ENCODE results near the gene FAM170B. TPM values are rescaled to one million over a fixed set of nuclear protein-coding genes. Genes with fewer than 3 reads are reported as not detected.

FAM170B gene
- total and polyA plus RNA-seq, 9 of the 15 experiments (the other 6 are each of a cell fraction or from before 2014, with no cell fraction given), result 0.11 to 0.21 TPM; not detected in 7

- TF ChIP-seq ZNF584 (CRISPR knock-in tag; IDR thresholded peaks at IDR 0.05; ENCODE audit: low read depth), result no peak
Measured at GRCh38 chr10:49138361-49138891, 4.6 kb upstream of the FAM170B start (continued).

DNA sequence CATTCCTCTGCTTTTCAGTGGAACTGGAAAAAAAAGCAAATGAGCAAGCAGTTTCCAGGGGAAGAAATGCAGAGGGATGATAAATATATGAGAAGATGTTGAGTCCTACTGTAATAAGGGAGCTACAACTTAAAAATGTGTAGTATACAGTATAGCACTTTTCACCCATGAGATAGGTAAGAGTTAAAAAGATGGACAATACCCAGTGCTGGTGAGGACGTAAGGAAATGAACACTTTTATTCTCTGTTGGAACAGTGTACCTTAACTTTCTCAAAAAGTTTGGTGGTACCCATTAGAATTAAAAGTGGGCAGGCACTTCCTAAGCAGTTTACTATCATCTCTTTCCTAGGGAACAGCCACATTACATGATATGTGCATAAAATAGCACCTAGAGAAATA, 2.7 kb upstream of the FAM170B start:
- Histone ChIP-seq H3K4me1 (replicated peaks in 1 of 2; ENCODE audit: control insufficient read depth in 2 of 2, insufficient read depth in 2 of 2, low read length in 2 of 2) (peaks cover 6 to 7% of the 10 kb centered on the region in 2 experiments; a peak in 3 of 5 replicates), H3K79me2 (ENCODE audit: control insufficient read depth, insufficient read depth, low read length) (no peaks in the 10 kb centered on the region), H3K4me2 (ENCODE audit: insufficient read depth, low read length) (no peak overlapping the region), H3K4me3 (no peak overlapping the region), H3K27me3 (ENCODE audit: control insufficient read depth in 2 of 2, insufficient read depth in 2 of 2, low read length in 2 of 2) (peaks cover 0 to 7% of the 10 kb centered on the region in 2 experiments; a peak in 1 of 5 replicates), H3K27ac (ENCODE audit: extremely low read depth, low read depth, low read length) (no peak overlapping the region), H3K9ac (ENCODE audit: insufficient read depth in 1 of 2, low read depth in 2 of 2, low read length in 2 of 2) (no peak overlapping the region), H3K9me3 (replicated peaks; ENCODE audit: control insufficient read depth, insufficient read depth, low read depth, low read length) (peaks cover 5% of the 10 kb centered on the region; the same call in 1 of the 2 replicates), H3K9me1 (ENCODE audit: control insufficient read depth, insufficient read depth, low read length) (no peaks in the 10 kb centered on the region), H2AFZ (ENCODE audit: low read depth, low read length) (no peak overlapping the region), H3K36me3 (ENCODE audit: control insufficient read depth, insufficient read depth, low read length) (no peaks in the 10 kb centered on the region), H4K20me1 (replicated peaks; ENCODE audit: control insufficient read depth, insufficient read depth, low read length) (no peaks in the 10 kb centered on the region)
- DNase-seq (ENCODE audit: extremely low read depth in 1 of 4, low spot score in 3 of 4), result no peak
- FAIRE-seq, result no peak
- intact Hi-C loops (cut with micrococcal nuclease) (no loop called here), in situ Hi-C loops (cut with MboI) (no loop called here)
- BruUV-seq (replicated peaks), result no TSS peak
- POLR2A ChIA-PET, result no interaction called here
- 67% methylated on average over 1 of the region's 1 CpG for WGBS (ENCODE audit: insufficient coverage, low coverage, missing lambda C conversion rate)
- no peak for ATAC-seq
- CTCF ChIA-PET (ENCODE audit: low intra/inter-chr PET ratio), result no interaction called here
- TF ChIP-seq, protein P1, sequence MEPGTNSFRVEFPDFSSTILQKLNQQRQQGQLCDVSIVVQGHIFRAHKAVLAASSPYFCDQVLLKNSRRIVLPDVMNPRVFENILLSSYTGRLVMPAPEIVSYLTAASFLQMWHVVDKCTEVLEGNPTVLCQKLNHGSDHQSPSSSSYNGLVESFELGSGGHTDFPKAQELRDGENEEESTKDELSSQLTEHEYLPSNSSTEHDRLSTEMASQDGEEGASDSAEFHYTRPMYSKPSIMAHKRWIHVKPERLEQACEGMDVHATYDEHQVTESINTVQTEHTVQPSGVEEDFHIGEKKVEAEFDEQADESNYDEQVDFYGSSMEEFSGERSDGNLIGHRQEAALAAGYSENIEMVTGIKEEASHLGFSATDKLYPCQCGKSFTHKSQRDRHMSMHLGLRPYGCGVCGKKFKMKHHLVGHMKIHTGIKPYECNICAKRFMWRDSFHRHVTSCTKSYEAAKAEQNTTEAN (CRISPR knock-in tag; IDR thresholded peaks at IDR 0.05), result no peak
- TF ChIP-seq C11orf30 (IDR thresholded peaks at IDR 0.05; ENCODE audit: low read depth) (no peak), MTA2 (IDR thresholded peaks at IDR 0.05; ENCODE audit: low read depth) (no peak), CLOCK (CRISPR knock-in tag; IDR thresholded peaks at IDR 0.05; ENCODE audit: borderline replicate concordance) (no peak), PTRF (tag; IDR thresholded peaks at IDR 0.05) (no peak), ZNF445 (CRISPR knock-in tag; IDR thresholded peaks at IDR 0.05; ENCODE audit: low read depth) (no peak), ZNF197 (CRISPR knock-in tag; IDR thresholded peaks at IDR 0.05; ENCODE audit: low read depth) (no peak), LEF1 (IDR thresholded peaks at IDR 0.05) (no peak), SMAD4 (CRISPR knock-in tag; conservative IDR thresholded peaks at IDR 0.05) (no peak), RBM25 (IDR thresholded peaks at IDR 0.05; ENCODE audit: low read depth, low read length, severe bottlenecking) (peak; percentile 90), ZNF316 (IDR thresholded peaks at IDR 0.05) (no peak), ZNF184 (CRISPR knock-in tag; IDR thresholded peaks at IDR 0.05) (peak; percentile 88), SRF (CRISPR knock-in tag; IDR thresholded peaks at IDR 0.05) (no peak), TRIM28 (IDR thresholded peaks at IDR 0.05) (0 out of 2 replicates have a peak, but pooled peaks have one; percentile 37), CBX3 (IDR thresholded peaks at IDR 0.05; ENCODE audit: borderline replicate concordance in 1 of 2, low read length in 2 of 2) (peak in 1 of 2 experiments; percentile 62; a peak in 1 of 3 replicates)

Data from K562 (cell line).